Astrocyte (in vitro differentiated cells and primary cell): ENCODE results near the gene SLC9A9. TPM values are rescaled to one million over a fixed set of nuclear protein-coding genes. Genes with fewer than 3 reads are reported as not detected.

Experiments
- DNase-seq: peaks from one replicate; pipeline ENCODE4 v3.0.0-alpha.2; 2010; ENCODE audit warnings: low read depth
- FAIRE-seq: peaks from 2 replicates; lab custom pipeline; 2011; peaks lifted over from hg19 to GRCh38; lab: Jason Lieb, UNC
- H2AFZ ChIP-seq: 2 replicates; pipeline ENCODE4 v1.6.0; 2012; ENCODE audit warnings: low read depth, low read length, inconsistent platforms
- H3K27ac ChIP-seq: 2 replicates; pipeline ENCODE4 v1.5.1; 2011; ENCODE audit warnings: low read depth, low read length, inconsistent platforms
- H3K27me3 ChIP-seq: 2 replicates; pipeline ENCODE4 v1.6.0; 2011; ENCODE audit warnings: low read length, inconsistent platforms; ENCODE audit not compliant: insufficient read depth
- H3K36me3 ChIP-seq: 2 replicates; pipeline ENCODE4 v1.5.1; 2011; ENCODE audit warnings: low read length, inconsistent platforms; ENCODE audit not compliant: insufficient read depth
- H3K4me1 ChIP-seq: 2 replicates; pipeline ENCODE4 v1.5.1; 2011; ENCODE audit warnings: low read length, inconsistent platforms; ENCODE audit not compliant: insufficient read depth
- H3K4me2 ChIP-seq: 2 replicates; pipeline ENCODE4 v1.6.0; 2012; ENCODE audit warnings: low read length, inconsistent platforms
- H3K4me3 ChIP-seq: 2 replicates; pipeline ENCODE4 v1.5.1; 2011; ENCODE audit warnings: low read depth, mild to moderate bottlenecking, low read length, inconsistent platforms; ENCODE audit not compliant: insufficient read depth
- H3K79me2 ChIP-seq: 2 replicates; pipeline ENCODE4 v1.6.0; 2012; ENCODE audit warnings: mild to moderate bottlenecking, low read length, inconsistent platforms; ENCODE audit not compliant: insufficient read depth
- H3K9ac ChIP-seq: 2 replicates; pipeline ENCODE4 v1.6.0; 2012; ENCODE audit warnings: mild to moderate bottlenecking, low read length, inconsistent platforms
- H3K9me3 ChIP-seq: 2 replicates; pipeline ENCODE4 v1.5.1; 2012; ENCODE audit warnings: low read depth, mild to moderate bottlenecking, low read length, inconsistent platforms; ENCODE audit not compliant: insufficient read depth
- H4K20me1 ChIP-seq: 2 replicates; pipeline ENCODE4 v1.6.0; 2012; ENCODE audit warnings: low read length, inconsistent platforms; ENCODE audit not compliant: insufficient read depth
- H3K27ac Mint-ChIP-seq: one replicate; pipeline ENCODE4 v1.8.0; 2021; ENCODE audit warnings: mild to moderate bottlenecking, mixed read lengths; ENCODE audit not compliant: unreplicated experiment
- H3K27me3 Mint-ChIP-seq: one replicate; pipeline ENCODE4 v1.8.0; 2021; ENCODE audit warnings: low read depth, mixed read lengths; ENCODE audit not compliant: unreplicated experiment
- H3K36me3 Mint-ChIP-seq: one replicate; pipeline ENCODE4 v1.8.0; 2021; ENCODE audit warnings: low read depth, mixed read lengths; ENCODE audit not compliant: unreplicated experiment
- H3K4me1 Mint-ChIP-seq: one replicate; pipeline ENCODE4 v1.8.0; 2021; ENCODE audit warnings: low read depth, mixed read lengths; ENCODE audit not compliant: unreplicated experiment
- H3K4me3 Mint-ChIP-seq: one replicate; pipeline ENCODE4 v1.8.0; 2021; ENCODE audit warnings: mild to moderate bottlenecking, moderate library complexity, mixed read lengths; ENCODE audit not compliant: unreplicated experiment
- H3K9me3 Mint-ChIP-seq: one replicate; pipeline ENCODE4 v1.8.0; 2021; ENCODE audit warnings: mild to moderate bottlenecking, mixed read lengths; ENCODE audit not compliant: unreplicated experiment
- CTCF ChIP-seq: IDR thresholded peaks from 2 replicates; pipeline ENCODE4 v1.5.1; 2011; ENCODE audit warnings: low read depth, mild to moderate bottlenecking, inconsistent platforms, low read length, moderate library complexity; ENCODE audit not compliant: insufficient read depth
- EZH2 ChIP-seq: IDR thresholded peaks from 2 replicates; pipeline ENCODE4 v1.6.1; 2012; ENCODE audit warnings: mild to moderate bottlenecking, low read length, inconsistent platforms; ENCODE audit not compliant: insufficient read depth
- total RNA-seq: library from RNA; stranded (reverse); gene quantifications from 2 replicates; pipeline ENCODE4 v1.2.1, GENCODE V29; 2021

The SLC9A9 gene
- total RNA-seq, 1 donor from 2014 or later: 1.5 TPM

GRCh38 chr3:143771258-143771657 is 77.0 kb downstream of the SLC9A9 start:
- Histone ChIP-seq H3K4me3 (no peak overlapping the region), H3K4me2 (no peak overlapping the region), H3K79me2 (no peaks in the 10 kb centered on the region), H3K36me3 (no peaks in the 10 kb centered on the region), H2AFZ (no peak overlapping the region), H3K9ac (no peak overlapping the region), H3K9me3 (no peaks in the 10 kb centered on the region), H3K27ac (no peak overlapping the region), H3K27me3 (no peaks in the 10 kb centered on the region), H3K4me1 (no peaks in the 10 kb centered on the region), H4K20me1 (no peaks in the 10 kb centered on the region)
- FAIRE-seq (no peak), DNase-seq (no peak)
- no peaks in the 10 kb centered on the region for H3K9me3 Mint-ChIP-seq
- no peak overlapping the region for H3K27ac Mint-ChIP-seq
- no peaks in the 10 kb centered on the region for H3K4me1 Mint-ChIP-seq
- no peaks in the 10 kb centered on the region for H3K27me3 Mint-ChIP-seq
- H3K36me3 Mint-ChIP-seq: no peaks in the 10 kb centered on the region
- no peak for TF ChIP-seq CTCF
- TF ChIP-seq EZH2: no peak
- H3K4me3 Mint-ChIP-seq: no peak overlapping the region

GRCh38 chr3:143770391-143770790 is 77.9 kb downstream of the SLC9A9 start:
- Histone ChIP-seq H3K9ac (no peak overlapping the region), H4K20me1 (no peaks in the 10 kb centered on the region), H3K79me2 (no peaks in the 10 kb centered on the region), H3K36me3 (no peaks in the 10 kb centered on the region), H3K9me3 (no peaks in the 10 kb centered on the region), H2AFZ (no peak overlapping the region), H3K4me2 (no peak overlapping the region), H3K4me3 (no peak overlapping the region), H3K27me3 (no peaks in the 10 kb centered on the region), H3K4me1 (no peaks in the 10 kb centered on the region), H3K27ac (no peak overlapping the region)
- H3K27me3 Mint-ChIP-seq: no peaks in the 10 kb centered on the region
- TF ChIP-seq CTCF: no peak
- TF ChIP-seq EZH2: no peak
- no peaks in the 10 kb centered on the region for H3K4me1 Mint-ChIP-seq
- no peaks in the 10 kb centered on the region for H3K9me3 Mint-ChIP-seq
- FAIRE-seq (peak; percentile 50), DNase-seq (no peak)
- H3K27ac Mint-ChIP-seq: no peak overlapping the region
- no peak overlapping the region for H3K4me3 Mint-ChIP-seq
- no peaks in the 10 kb centered on the region for H3K36me3 Mint-ChIP-seq

GRCh38 chr3:143769616-143770015 is 78.7 kb downstream of the SLC9A9 start:
- no peak overlapping the region for H3K4me3 Mint-ChIP-seq
- H3K36me3 Mint-ChIP-seq: no peaks in the 10 kb centered on the region
- Histone ChIP-seq H3K9ac (no peak overlapping the region), H2AFZ (no peak overlapping the region), H3K4me2 (no peak overlapping the region), H3K79me2 (no peaks in the 10 kb centered on the region), H3K4me3 (no peak overlapping the region), H3K27me3 (no peaks in the 10 kb centered on the region), H3K36me3 (no peaks in the 10 kb centered on the region), H3K27ac (no peak overlapping the region), H4K20me1 (no peaks in the 10 kb centered on the region), H3K4me1 (no peaks in the 10 kb centered on the region), H3K9me3 (no peaks in the 10 kb centered on the region)
- H3K4me1 Mint-ChIP-seq: no peaks in the 10 kb centered on the region
- TF ChIP-seq EZH2 (no peak), CTCF (no peak)
- H3K27me3 Mint-ChIP-seq: no peaks in the 10 kb centered on the region
- peak; percentile 31 for DNase-seq
- H3K27ac Mint-ChIP-seq: no peak overlapping the region
- no peaks in the 10 kb centered on the region for H3K9me3 Mint-ChIP-seq
- peak; percentile 20 for FAIRE-seq
